GM12875 (cell line): ENCODE results near the gene ALOX12.

Experiments
- H3K4me3 ChIP-seq: one replicate; pipeline ENCODE4 v1.5.1; 2011; ENCODE audit warnings: low read depth, low read length, control low read depth
- TF ChIP-seq, protein P1 (sequence below): IDR thresholded peaks from 2 replicates; pipeline ENCODE4 v1.5.1; 2011; ENCODE audit warnings: low read depth, mild to moderate bottlenecking, control low read depth, inconsistent platforms, low read length, moderate library complexity, borderline replicate concordance; ENCODE audit not compliant: insufficient read depth

Gene ALOX12

DNA sequence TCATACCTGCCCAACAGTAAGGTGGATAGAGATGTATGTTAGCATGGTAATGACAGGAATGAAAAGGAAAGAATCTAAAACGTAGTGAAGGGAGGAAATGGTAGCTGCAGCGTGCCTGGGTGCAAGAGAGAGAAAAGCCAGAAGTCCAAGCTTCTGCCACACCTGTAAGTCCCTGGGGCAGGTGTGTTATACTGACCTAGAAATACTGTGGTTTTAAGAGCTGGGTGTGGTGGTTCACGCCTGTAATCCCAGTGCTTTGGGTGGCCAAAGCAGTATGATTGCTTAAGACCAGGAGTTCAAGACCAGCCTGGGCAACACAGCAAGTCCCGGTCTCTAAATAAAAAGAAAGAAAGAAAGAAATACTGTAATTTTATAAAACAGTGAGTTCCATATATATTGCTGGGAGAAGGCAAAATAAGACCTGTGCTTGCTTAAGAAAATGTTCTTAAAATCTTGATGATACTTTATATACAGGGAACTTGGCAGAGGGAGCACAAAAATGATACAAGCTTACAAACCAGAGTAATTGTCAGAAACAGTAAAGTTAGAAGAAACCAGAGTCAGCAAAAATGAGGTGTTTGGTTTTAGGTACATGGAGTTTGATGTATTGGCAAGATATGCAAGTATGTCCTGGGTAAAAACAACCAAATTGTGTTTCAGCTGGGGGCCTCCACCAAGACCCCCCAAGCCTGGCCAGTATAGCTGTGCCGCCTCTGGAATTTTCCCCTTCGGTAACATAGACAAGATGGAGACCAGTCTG, 6.6 kb downstream of the ALOX12 start:
- TF ChIP-seq, protein P1, sequence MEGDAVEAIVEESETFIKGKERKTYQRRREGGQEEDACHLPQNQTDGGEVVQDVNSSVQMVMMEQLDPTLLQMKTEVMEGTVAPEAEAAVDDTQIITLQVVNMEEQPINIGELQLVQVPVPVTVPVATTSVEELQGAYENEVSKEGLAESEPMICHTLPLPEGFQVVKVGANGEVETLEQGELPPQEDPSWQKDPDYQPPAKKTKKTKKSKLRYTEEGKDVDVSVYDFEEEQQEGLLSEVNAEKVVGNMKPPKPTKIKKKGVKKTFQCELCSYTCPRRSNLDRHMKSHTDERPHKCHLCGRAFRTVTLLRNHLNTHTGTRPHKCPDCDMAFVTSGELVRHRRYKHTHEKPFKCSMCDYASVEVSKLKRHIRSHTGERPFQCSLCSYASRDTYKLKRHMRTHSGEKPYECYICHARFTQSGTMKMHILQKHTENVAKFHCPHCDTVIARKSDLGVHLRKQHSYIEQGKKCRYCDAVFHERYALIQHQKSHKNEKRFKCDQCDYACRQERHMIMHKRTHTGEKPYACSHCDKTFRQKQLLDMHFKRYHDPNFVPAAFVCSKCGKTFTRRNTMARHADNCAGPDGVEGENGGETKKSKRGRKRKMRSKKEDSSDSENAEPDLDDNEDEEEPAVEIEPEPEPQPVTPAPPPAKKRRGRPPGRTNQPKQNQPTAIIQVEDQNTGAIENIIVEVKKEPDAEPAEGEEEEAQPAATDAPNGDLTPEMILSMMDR = no peak
- H3K4me3 ChIP-seq = no peak overlapping the region

DNA sequence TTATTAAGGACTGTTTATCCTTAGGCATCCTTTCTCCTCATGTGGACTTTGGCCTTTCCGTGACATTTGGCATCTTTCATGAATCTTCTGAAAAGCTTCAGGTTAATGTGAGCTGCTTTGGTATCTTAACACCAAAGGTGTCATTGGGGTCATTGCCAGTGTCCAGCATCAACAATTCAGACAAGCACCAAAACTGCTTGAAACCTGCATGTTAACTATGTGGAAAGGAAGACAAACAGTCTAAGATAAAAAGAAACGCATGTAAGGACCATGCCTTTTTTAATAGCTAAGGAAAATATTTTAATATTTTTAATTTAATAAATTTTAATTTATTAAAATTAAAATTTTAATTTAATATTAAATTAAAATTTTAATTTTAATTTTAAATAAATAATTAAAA, 7.9 kb downstream of the ALOX12 start:
- H3K4me3 ChIP-seq = no peak overlapping the region
- TF ChIP-seq, protein P1 = no peak

DNA sequence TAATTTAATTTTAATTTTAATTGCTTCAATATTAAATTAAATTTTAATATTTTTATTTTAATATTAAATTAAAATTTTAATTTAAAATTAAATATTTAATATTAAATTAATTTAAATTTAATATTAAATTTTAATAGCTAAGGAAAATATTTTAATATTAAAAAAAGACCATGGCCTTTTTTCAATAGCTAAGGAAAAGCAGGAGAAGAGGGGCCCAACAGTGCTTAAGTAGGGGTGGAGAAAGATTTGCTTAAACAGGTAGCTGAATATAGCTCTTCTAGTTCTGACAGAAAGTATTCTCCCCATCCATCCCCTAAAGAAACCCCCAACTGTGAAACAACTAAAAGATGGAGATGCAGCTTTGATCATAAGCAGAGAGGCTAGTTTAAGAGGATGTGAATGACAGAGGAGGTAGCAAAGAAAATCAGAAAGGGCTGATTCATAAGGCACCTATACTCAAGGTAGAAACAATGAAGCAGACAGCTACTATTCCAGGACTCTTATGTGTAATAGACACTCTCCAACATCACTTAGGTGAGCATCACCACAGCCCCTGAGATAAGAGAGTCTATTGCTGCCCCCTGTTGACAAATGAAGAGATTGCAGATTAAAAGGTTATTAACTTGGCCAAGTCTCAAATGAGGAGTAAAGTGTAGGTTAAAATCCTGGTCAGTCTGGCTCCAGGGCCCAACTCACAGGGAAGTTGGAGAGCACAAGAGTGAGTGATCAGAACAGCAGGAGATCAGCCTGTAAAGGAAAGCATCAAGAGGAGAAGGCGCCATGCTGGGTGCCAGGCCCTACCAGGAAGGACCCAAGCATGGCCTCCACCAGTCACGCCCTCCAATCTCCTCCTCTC, 8.8 kb downstream of the ALOX12 start:
- TF ChIP-seq, protein P1 = peak; percentile 53; the same call in 1 of the 2 replicates
- no peak overlapping the region for H3K4me3 ChIP-seq

DNA sequence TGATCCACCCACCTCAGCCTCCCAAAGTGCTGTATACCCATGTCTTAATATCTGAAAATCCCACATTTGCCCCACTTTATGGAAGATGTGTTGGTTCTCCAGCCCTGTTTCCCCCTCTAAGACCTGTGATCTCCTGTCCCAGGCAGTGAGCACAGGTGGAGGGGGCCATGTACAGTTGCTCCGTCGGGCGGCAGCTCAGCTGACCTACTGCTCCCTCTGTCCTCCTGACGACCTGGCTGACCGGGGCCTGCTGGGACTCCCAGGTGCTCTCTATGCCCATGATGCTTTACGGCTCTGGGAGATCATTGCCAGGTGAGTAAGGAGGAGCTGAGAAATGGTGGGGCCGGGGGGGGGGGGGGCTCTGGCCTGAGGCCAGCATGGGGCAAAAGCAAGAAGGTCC, 9.9 kb downstream of the ALOX12 start:
- no peak overlapping the region for H3K4me3 ChIP-seq
- TF ChIP-seq, protein P1 = no peak

DNA sequence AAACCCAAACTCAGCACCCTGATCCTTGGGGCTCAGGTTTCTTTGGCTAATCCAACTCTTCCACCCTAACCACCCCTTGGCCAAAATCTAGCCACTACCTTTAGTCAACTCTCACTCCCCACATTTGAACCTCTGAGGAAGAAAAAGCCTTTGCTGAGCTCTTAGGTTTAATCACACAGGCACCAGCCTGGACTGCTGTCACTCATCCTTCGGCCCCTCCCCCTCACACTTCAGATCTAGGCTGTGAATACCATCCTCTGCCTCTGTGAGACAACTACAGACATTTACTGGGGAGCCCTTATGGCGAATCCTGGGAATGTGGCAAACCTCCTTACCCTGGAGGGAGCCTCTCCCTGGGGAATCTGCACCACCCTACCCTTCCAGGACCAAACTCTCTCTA, 11.3 kb downstream of the ALOX12 start:
- TF ChIP-seq, protein P1 = no peak
- H3K4me3 ChIP-seq = no peak overlapping the region

DNA sequence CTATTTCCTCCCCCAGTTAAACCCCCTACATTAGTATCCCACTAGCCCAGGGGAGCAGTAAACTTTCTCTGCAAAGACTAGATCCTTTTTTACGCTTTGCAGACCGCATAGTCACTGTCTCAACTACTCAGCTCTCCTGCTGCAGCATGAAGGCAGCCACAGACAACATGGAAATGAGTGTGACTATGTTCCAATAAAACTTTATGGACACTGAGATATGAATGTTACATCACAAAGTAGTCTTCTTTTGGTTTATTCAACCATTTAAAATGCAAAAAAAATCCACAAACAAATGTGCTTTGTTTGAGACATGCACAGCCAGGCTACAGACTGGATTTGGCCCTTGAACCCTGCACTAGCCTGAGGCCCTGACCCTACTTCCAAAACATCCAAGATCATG, 14.7 kb downstream of the ALOX12 start:
- TF ChIP-seq, protein P1 = no peak
- no peak overlapping the region for H3K4me3 ChIP-seq
